HepG2 (cell line): Measurements from ENCODE around the gene BPIFB4. TPM values are rescaled to one million over a fixed set of nuclear protein-coding genes. Genes with fewer than 3 reads are reported as not detected.

Source experiments
- ARNT2 ChIP-seq: sonication (generic); formaldehyde crosslinking; IDR thresholded peaks from 2 replicates; pipeline ENCODE4 v1.8.0; 2022; ENCODE audit warnings: mild to moderate bottlenecking, low read depth, missing genetic modification reagents, moderate library complexity
- BHLHE40 ChIP-seq: IDR thresholded peaks from 2 replicates; pipeline ENCODE4 v1.6.1; 2011; ENCODE audit warnings: low read length, improper control_type of control experiment
- CEBPZ ChIP-seq: IDR thresholded peaks from 2 replicates; pipeline ENCODE4 v1.6.1; 2012; ENCODE audit warnings: low read length, improper control_type of control experiment
- CREB3 ChIP-seq: sonication (generic); formaldehyde crosslinking; IDR thresholded peaks from 2 replicates; pipeline ENCODE4 v1.5.0; 2020; ENCODE audit warnings: missing genetic modification reagents
- DPF2 ChIP-seq: sonication (generic); formaldehyde crosslinking; IDR thresholded peaks from 2 replicates; pipeline ENCODE4 v1.4.0; 2020; ENCODE audit warnings: mild to moderate bottlenecking, low read depth, missing genetic modification reagents, borderline replicate concordance
- FLYWCH1 ChIP-seq: sonication (generic); formaldehyde crosslinking; IDR thresholded peaks from 2 replicates; pipeline ENCODE4 v1.8.1; 2023; ENCODE audit warnings: mild to moderate bottlenecking, missing genetic modification reagents
- GPN1 ChIP-seq: sonication (generic); formaldehyde crosslinking; IDR thresholded peaks from 2 replicates; pipeline ENCODE4 v1.5.1; 2020; ENCODE audit warnings: missing genetic modification reagents, borderline replicate concordance
- HHEX ChIP-seq: IDR thresholded peaks from 2 replicates; pipeline ENCODE4 v1.6.1; 2016; ENCODE audit warnings: control low read depth
- IKZF1 ChIP-seq: fragments of 450-650 bp; IDR thresholded peaks from 2 replicates; pipeline ENCODE4 v1.7.1; 2016
- KDM4B ChIP-seq: sonication (generic); formaldehyde crosslinking; IDR thresholded peaks from 2 replicates; pipeline ENCODE4 v1.4.0; 2020; ENCODE audit warnings: missing genetic modification reagents
- KLF12 ChIP-seq: sonication (generic); formaldehyde crosslinking; IDR thresholded peaks from 2 replicates; pipeline ENCODE4 v1.4.0; 2020; ENCODE audit warnings: missing genetic modification reagents, borderline replicate concordance
- KLF16 ChIP-seq, 2 experiments: sonication (generic) in 1 of 2; formaldehyde crosslinking in 1 of 2; IDR thresholded peaks; 2 replicates each; pipeline versions ENCODE4 v1.6.1 to v1.8.0; 2016 to 2023; ENCODE audit warnings: missing genetic modification reagents in 2 of 2, missing compliant biosample characterization in 1 of 2
- MAF1 ChIP-seq: sonication (generic); formaldehyde crosslinking; IDR thresholded peaks from 2 replicates; pipeline ENCODE4 v1.5.0; 2020; ENCODE audit warnings: missing genetic modification reagents, borderline replicate concordance
- MAX ChIP-seq: IDR thresholded peaks from 2 replicates; pipeline ENCODE4 v1.6.1; 2012; ENCODE audit warnings: inconsistent platforms
- NAIF1 ChIP-seq: sonication (generic); formaldehyde crosslinking; IDR thresholded peaks from 2 replicates; pipeline ENCODE4 v1.5.0; 2020; ENCODE audit warnings: mild to moderate bottlenecking, missing genetic modification reagents, borderline replicate concordance
- PRMT3 ChIP-seq: sonication (generic); formaldehyde crosslinking; IDR thresholded peaks from 2 replicates; pipeline ENCODE4 v1.8.1; 2022; ENCODE audit warnings: low read depth, mild to moderate bottlenecking, moderate library complexity, missing genetic modification reagents, borderline replicate concordance
- RAD21 ChIP-seq: fragments of 450-650 bp; formaldehyde crosslinking; IDR thresholded peaks from 2 replicates; pipeline ENCODE4 v1.5.0; 2020; ENCODE audit warnings: mild to moderate bottlenecking
- RNF2 ChIP-seq: fragments of 450-650 bp; conservative IDR thresholded peaks from 2 replicates; pipeline ENCODE4 v1.6.1; 2016; ENCODE audit warnings: low read depth
- RXRA ChIP-seq: sonication (generic); formaldehyde crosslinking; IDR thresholded peaks from 2 replicates; pipeline ENCODE4 v1.5.1; 2020; ENCODE audit warnings: missing genetic modification reagents
- RXRB ChIP-seq: IDR thresholded peaks from 2 replicates; pipeline ENCODE4 v1.6.1; 2016; ENCODE audit warnings: borderline replicate concordance, missing genetic modification reagents, missing compliant biosample characterization
- SP2 ChIP-seq: sonication (generic); formaldehyde crosslinking; IDR thresholded peaks from 2 replicates; pipeline ENCODE4 v1.5.1; 2020; ENCODE audit warnings: mild to moderate bottlenecking, missing genetic modification reagents
- TBX2 ChIP-seq: sonication (generic); formaldehyde crosslinking; IDR thresholded peaks from 2 replicates; pipeline ENCODE4 v1.5.0; 2020; ENCODE audit warnings: missing genetic modification reagents, mild to moderate bottlenecking, borderline replicate concordance
- ZKSCAN8 ChIP-seq: IDR thresholded peaks from 2 replicates; pipeline ENCODE4 v1.6.1; 2016; ENCODE audit warnings: borderline replicate concordance, missing genetic modification reagents, missing compliant biosample characterization
- ZNF160 ChIP-seq: sonication (generic); formaldehyde crosslinking; IDR thresholded peaks from 2 replicates; pipeline ENCODE4 v1.8.0; 2022; ENCODE audit warnings: mild to moderate bottlenecking, inconsistent platforms, missing genetic modification reagents
- ZNF20 ChIP-seq: sonication (generic); formaldehyde crosslinking; IDR thresholded peaks from 2 replicates; pipeline ENCODE4 v1.4.0; 2020; ENCODE audit warnings: mild to moderate bottlenecking, moderate library complexity, missing genetic modification reagents
- ZNF230 ChIP-seq: sonication (generic); formaldehyde crosslinking; IDR thresholded peaks from 2 replicates; pipeline ENCODE4 v1.4.0; 2020; ENCODE audit warnings: mild to moderate bottlenecking, missing genetic modification reagents
- ZNF329 ChIP-seq: sonication (generic); formaldehyde crosslinking; IDR thresholded peaks from 2 replicates; pipeline ENCODE4 v1.9.0; 2021; ENCODE audit warnings: low read depth, mild to moderate bottlenecking, missing genetic modification reagents
- ZNF367 ChIP-seq: sonication (generic); formaldehyde crosslinking; IDR thresholded peaks from 2 replicates; pipeline ENCODE4 v1.4.0; 2020; ENCODE audit warnings: missing genetic modification reagents, borderline replicate concordance
- ZNF567 ChIP-seq: sonication (generic); formaldehyde crosslinking; IDR thresholded peaks from 2 replicates; pipeline ENCODE4 v1.8.1; 2023; ENCODE audit warnings: mild to moderate bottlenecking, missing genetic modification reagents, borderline replicate concordance
- ZNF616 ChIP-seq: sonication (generic); formaldehyde crosslinking; IDR thresholded peaks from 2 replicates; pipeline ENCODE4 v1.5.0; 2020; ENCODE audit warnings: low read depth, mild to moderate bottlenecking, missing genetic modification reagents
- ZNF777 ChIP-seq: sonication (generic); formaldehyde crosslinking; IDR thresholded peaks from 2 replicates; pipeline ENCODE4 v1.4.0; 2020; ENCODE audit warnings: missing genetic modification reagents
- polyA plus RNA-seq, 8 experiments: library from polyadenylated mRNA; depleted of rRNA in 3 of 8; stranded (reverse) in 7 of 8; unstranded in 1 of 8; fragments of >200 nt; fragmentation: Illumina TruSeq in 4 of 8; extraction: Trizol in 4 of 8; gene quantifications; 2 replicates each; pipeline versions ENCODE4 v1.2.1 to v1.2.3, GENCODE V29; 2011 to 2016; ENCODE audit warnings: low read depth in 4 of 8, missing spikeins in 1 of 8, mixed read lengths in 1 of 8; ENCODE audit not compliant: insufficient read depth in 1 of 8
- total RNA-seq, 5 experiments: library from RNA; depleted of rRNA; stranded (reverse); fragments of >200 nt; fragmentation: Illumina TruSeq; extraction: Trizol; gene quantifications; 2 replicates each; pipeline ENCODE4 v1.2.3, GENCODE V29; 2016; ENCODE audit warnings: low read depth in 1 of 5

BPIFB4 gene
- total and polyA plus RNA-seq, 2 of the 13 experiments (the other 11 are each of a cell fraction or from before 2014, with no cell fraction given): 0.09 TPM; not detected in 1

GRCh38 chr20:33043731-33044181 lies 35.7 kb upstream of the BPIFB4 start (continued):
- peak; percentile 92 for TF ChIP-seq RXRB (CRISPR knock-in tag)
- TF ChIP-seq ZNF230 (CRISPR knock-in tag): no peak
- peak; percentile 73; the same call in 1 of the 2 replicates for TF ChIP-seq DPF2 (CRISPR knock-in tag)
- no peak for TF ChIP-seq HHEX (CRISPR knock-in tag)
- TF ChIP-seq ZKSCAN8: no peak
- TF ChIP-seq ZNF20 (CRISPR knock-in tag): no peak
- TF ChIP-seq KLF12: no peak
- TF ChIP-seq PRMT3 (CRISPR knock-in tag): no peak
- no peak for TF ChIP-seq ZNF777 (CRISPR knock-in tag)
- TF ChIP-seq NAIF1 (CRISPR knock-in tag): no peak
- TF ChIP-seq BHLHE40: no peak
- no peak for TF ChIP-seq RAD21 (CRISPR knock-in tag)
- no peak for TF ChIP-seq MAF1 (CRISPR knock-in tag)
- no peak for TF ChIP-seq RNF2
- no peak for TF ChIP-seq ZNF567
- no peak for TF ChIP-seq IKZF1
- no peak for TF ChIP-seq CEBPZ
- TF ChIP-seq ZNF160 (CRISPR knock-in tag): no peak
- TF ChIP-seq ZNF329 (CRISPR knock-in tag): no peak
- no peak for TF ChIP-seq GPN1 (CRISPR knock-in tag)
- TF ChIP-seq ZNF616 (CRISPR knock-in tag): no peak
- TF ChIP-seq KDM4B (CRISPR knock-in tag): 0 out of 2 replicates have a peak, but pooled peaks have one; percentile 15
- TF ChIP-seq TBX2 (CRISPR knock-in tag): peak; percentile 63; the same call in 1 of the 2 replicates
- no peak for TF ChIP-seq CREB3 (CRISPR knock-in tag)
- TF ChIP-seq MAX: no peak; the same call in 1 of the 2 replicates
- TF ChIP-seq ZNF367: no peak
- no peak for TF ChIP-seq FLYWCH1
- peak; percentile 46 for TF ChIP-seq RXRA (CRISPR knock-in tag)
- TF ChIP-seq KLF16 (CRISPR knock-in tag; IDR thresholded peaks at IDR 0.05): no peak
- no peak for TF ChIP-seq SP2 (CRISPR knock-in tag)
- no peak for TF ChIP-seq ARNT2
